ENCODE results near the gene KRTAP4-1. TPM values are rescaled to one million over a fixed set of nuclear protein-coding genes. Genes with fewer than 3 reads are reported as not detected.
"Not testable (repeated sequence)": the region's sequence is repeated elsewhere in the genome, so short reads cannot be mapped to it uniquely, and the experiment has no call there.

The KRTAP4-1 gene
- total RNA-seq, 1 donor from 2014 or later: not detected

- H3K4me1 Mint-ChIP-seq: no peaks in the 10 kb centered on the region
- no peak for TF ChIP-seq CTCF (conservative IDR thresholded peaks at IDR 0.05)
Observed at GRCh38 chr17:41150026-41150425, 34.7 kb downstream of the KRTAP4-1 start.

GRCh38 chr17:41149652-41149985 is 35.1 kb downstream of the KRTAP4-1 start, which contains the start of gene KRTAP4-5:
TSS of gene KRTAP4-5 (minus strand) at chr17:41149825. CDS start at chr17:41149767, 58 bp downstream.
- no peaks in the 10 kb centered on the region for H3K9me3 Mint-ChIP-seq
- H3K36me3 Mint-ChIP-seq (ENCODE audit: low read depth): no peaks in the 10 kb centered on the region
- DNase-seq (ENCODE audit: low read depth, low spot score): no peak
- no peaks in the 10 kb centered on the region for H3K4me1 Mint-ChIP-seq
- TF ChIP-seq CTCF (conservative IDR thresholded peaks at IDR 0.05): no peak
- peaks cover 28% of the 10 kb centered on the region for H3K27me3 Mint-ChIP-seq (ENCODE audit: low read depth)
- no peak within 1 kb of the TSS for H3K27ac Mint-ChIP-seq (ENCODE audit: unreplicated experiment)
- no peak within 1 kb of the TSS for H3K4me3 Mint-ChIP-seq

More at GRCh38 chr17:41150026-41150425, 34.7 kb downstream of the KRTAP4-1 start:
- no peaks in the 10 kb centered on the region for H3K36me3 Mint-ChIP-seq (ENCODE audit: low read depth)
- no peak overlapping the region for H3K4me3 Mint-ChIP-seq
- DNase-seq (ENCODE audit: low read depth, low spot score): no peak
- H3K27me3 Mint-ChIP-seq (ENCODE audit: low read depth): peaks cover 32% of the 10 kb centered on the region
- no peak overlapping the region for H3K27ac Mint-ChIP-seq (ENCODE audit: unreplicated experiment)
- no peaks in the 10 kb centered on the region for H3K9me3 Mint-ChIP-seq

- not testable (repeated sequence) for H3K4me1 Mint-ChIP-seq; H3K27ac Mint-ChIP-seq (ENCODE audit: unreplicated experiment); DNase-seq (ENCODE audit: low read depth, low spot score); H3K9me3 Mint-ChIP-seq; H3K4me3 Mint-ChIP-seq; H3K36me3 Mint-ChIP-seq (ENCODE audit: low read depth)
- H3K27me3 Mint-ChIP-seq (ENCODE audit: low read depth): peaks cover 26% of the 10 kb centered on the region
Observed at GRCh38 chr17:41148971-41149651, 35.6 kb downstream of the KRTAP4-1 start.

- peaks cover 17% of the 10 kb centered on the region for H3K27me3 Mint-ChIP-seq (ENCODE audit: low read depth)
- H3K4me1 Mint-ChIP-seq: no peaks in the 10 kb centered on the region
- H3K27ac Mint-ChIP-seq (ENCODE audit: unreplicated experiment): no peak overlapping the region
- no peak overlapping the region for H3K4me3 Mint-ChIP-seq
- DNase-seq (ENCODE audit: low read depth, low spot score): no peak
- no peak for TF ChIP-seq CTCF (conservative IDR thresholded peaks at IDR 0.05)
- peaks cover 7% of the 10 kb centered on the region for H3K9me3 Mint-ChIP-seq
- H3K36me3 Mint-ChIP-seq (ENCODE audit: low read depth): peaks cover 4% of the 10 kb centered on the region
Observed at GRCh38 chr17:41147531-41148204, 37.0 kb downstream of the KRTAP4-1 start.

- H3K4me3 Mint-ChIP-seq: no peak overlapping the region
Observed at GRCh38 chr17:41145261-41145660, 39.5 kb downstream of the KRTAP4-1 start.

More at GRCh38 chr17:41145261-41145660, 39.5 kb downstream of the KRTAP4-1 start:
- no peak for TF ChIP-seq CTCF (conservative IDR thresholded peaks at IDR 0.05)
- Mint-ChIP-seq H3K4me1 (no peaks in the 10 kb centered on the region), H3K9me3 (peaks cover 18% of the 10 kb centered on the region), H3K27me3 (ENCODE audit: low read depth) (peaks cover 17% of the 10 kb centered on the region), H3K36me3 (ENCODE audit: low read depth) (peaks cover 10% of the 10 kb centered on the region), H3K27ac (ENCODE audit: unreplicated experiment) (no peak overlapping the region)
- no peak for DNase-seq (ENCODE audit: low read depth, low spot score)

Data from neural crest cell (in vitro differentiated cells).